ENCODE data around the gene PRPF18.

DNA sequence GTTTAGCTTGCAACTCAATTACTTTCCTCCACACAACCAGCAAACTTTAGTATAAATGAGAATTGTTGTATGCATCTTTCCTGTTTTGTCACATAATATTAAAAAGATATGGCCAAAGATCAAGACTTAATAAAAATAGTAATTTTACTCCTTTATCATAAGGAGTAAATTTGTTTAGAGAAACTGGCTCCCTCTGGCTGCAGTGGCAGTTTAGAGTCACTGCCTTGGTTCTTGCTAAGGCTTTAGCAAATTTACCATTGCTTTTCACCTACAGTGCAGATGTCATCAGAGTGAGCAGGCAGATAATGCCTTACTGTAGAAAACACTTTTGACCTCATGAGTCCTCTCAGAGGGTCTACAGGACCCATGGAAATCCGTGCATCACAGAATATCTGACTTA, 2.6 kb downstream of the PRPF18 start:
- no peak for TF ChIP-seq SP1 (IDR thresholded peaks at IDR 0.05)
- no peak for TF ChIP-seq ZNF384 (IDR thresholded peaks at IDR 0.05)
- no peak for TF ChIP-seq ELF4 (IDR thresholded peaks at IDR 0.05)
- no peak for TF ChIP-seq NFRKB (IDR thresholded peaks at IDR 0.05)
- TF ChIP-seq ARNT (IDR thresholded peaks at IDR 0.05): no peak
- no peak for TF ChIP-seq BHLHE40 (IDR thresholded peaks at IDR 0.05; ENCODE audit: borderline replicate concordance)
- no peak for TF ChIP-seq TARDBP (IDR thresholded peaks at IDR 0.05)
- no peak for TF ChIP-seq FOXM1 (IDR thresholded peaks at IDR 0.05; ENCODE audit: borderline replicate concordance)
